Keratinocyte (primary cell): ENCODE measurements around the gene KIF16B. TPM values are rescaled to one million over a fixed set of nuclear protein-coding genes. Genes with fewer than 3 reads are reported as not detected.
"Not testable (repeated sequence)": the region's sequence is repeated elsewhere in the genome, so short reads cannot be mapped to it uniquely, and the experiment has no call there.

Experiments
- DNase-seq: peaks from one replicate; pipeline ENCODE4 v3.0.0-alpha.2; 2011; ENCODE audit warnings: low read depth, missing footprints, low spot score
- FAIRE-seq: peaks from 2 replicates; lab custom pipeline; 2011; peaks lifted over from hg19 to GRCh38; lab: Jason Lieb, UNC
- H2AFZ ChIP-seq: 2 replicates; pipeline ENCODE4 v1.6.0; 2012; ENCODE audit warnings: low read length, control low read depth, inconsistent platforms; ENCODE audit not compliant: control insufficient read depth
- H3K27ac ChIP-seq: 2 replicates; pipeline ENCODE4 v1.5.1; 2011; ENCODE audit warnings: low read length; ENCODE audit not compliant: control insufficient read depth, insufficient read depth
- H3K27me3 ChIP-seq: 3 replicates; pipeline ENCODE4 v1.6.0; 2011; ENCODE audit warnings: low read length; ENCODE audit not compliant: control insufficient read depth, insufficient read depth; ENCODE audit errors: extremely low read depth
- H3K36me3 ChIP-seq, 2 experiments: 2 replicates in 1 of 2; 3 replicates in 1 of 2; pipeline ENCODE4 v1.5.1; 2011; ENCODE audit warnings: low read length in 2 of 2, mild to moderate bottlenecking in 1 of 2; ENCODE audit not compliant: control insufficient read depth in 2 of 2, insufficient read depth in 2 of 2; ENCODE audit errors: extremely low read depth in 1 of 2
- H3K4me1 ChIP-seq: 3 replicates; pipeline ENCODE4 v1.5.1; 2011; ENCODE audit warnings: low read length; ENCODE audit not compliant: control insufficient read depth, insufficient read depth; ENCODE audit errors: extremely low read depth
- H3K4me2 ChIP-seq: 3 replicates; pipeline ENCODE4 v1.6.0; 2011; ENCODE audit warnings: low read depth, low read length; ENCODE audit not compliant: control insufficient read depth, insufficient read depth; ENCODE audit errors: extremely low read depth
- H3K4me3 ChIP-seq, 3 experiments: fragments of 200-600 bp in 1 of 3; sonication (generic) in 1 of 3; 2 replicates in 2 of 3; 3 replicates in 1 of 3; pipeline ENCODE4 v1.5.1; 2011 to 2016; ENCODE audit warnings: low read length in 3 of 3, mild to moderate bottlenecking in 3 of 3, control low read depth in 2 of 3, inconsistent platforms in 1 of 3, low read depth in 1 of 3, mixed read lengths in 1 of 3, mixed run types in 1 of 3, moderate library complexity in 1 of 3; ENCODE audit not compliant: control insufficient read depth in 2 of 3, insufficient read depth in 2 of 3; ENCODE audit errors: extremely low read depth in 1 of 3
- H3K79me2 ChIP-seq: 2 replicates; pipeline ENCODE4 v1.6.0; 2012; ENCODE audit warnings: low read length; ENCODE audit not compliant: control insufficient read depth, insufficient read depth
- H3K9ac ChIP-seq: 3 replicates; pipeline ENCODE4 v1.6.0; 2011; ENCODE audit warnings: low read length; ENCODE audit not compliant: control insufficient read depth, insufficient read depth; ENCODE audit errors: extremely low read depth
- H3K9me1 ChIP-seq: 3 replicates; pipeline ENCODE4 v1.6.0; 2011; ENCODE audit warnings: low read length; ENCODE audit not compliant: control insufficient read depth, insufficient read depth; ENCODE audit errors: extremely low read depth
- H3K9me3 ChIP-seq: 2 replicates; pipeline ENCODE4 v1.5.1; 2012; ENCODE audit warnings: low read depth, low read length; ENCODE audit not compliant: control insufficient read depth
- H4K20me1 ChIP-seq: 3 replicates; pipeline ENCODE4 v1.6.0; 2011; ENCODE audit warnings: low read length; ENCODE audit not compliant: control insufficient read depth, insufficient read depth; ENCODE audit errors: extremely low read depth
- EZH2 ChIP-seq: IDR thresholded peaks from one replicate; pipeline ENCODE4 v1.6.1; 2012; ENCODE audit warnings: inconsistent platforms, mild to moderate bottlenecking, low read length, moderate library complexity
- dilution Hi-C: fragments of 300-500 bp; cut with MboI; formaldehyde crosslinking; loops from one replicate; pipeline ENCODE4 v1.7.0; 2020; ENCODE audit warnings: low sequenced_read_pairs; ENCODE audit not compliant: extremely low pct_ligation_motif_present
- polyA plus RNA-seq, 5 experiments: library from polyadenylated mRNA; depleted of rRNA in 3 of 5; stranded (reverse) in 3 of 5; stranded (forward) in 1 of 5; unstranded in 1 of 5; fragments of >200 nt; gene quantifications; 1 replicate in 1 of 5; 2 replicates in 3 of 5; 3 replicates in 1 of 5; pipeline versions ENCODE4 v1.2.1 to v1.2.3, GENCODE V29; 2011 to 2012; ENCODE audit warnings: missing spikeins in 2 of 5, low read depth in 1 of 5, low replicate concordance in 1 of 5
- TF ChIP-seq, protein P1 (sequence below), 3 experiments: IDR thresholded peaks in 1 of 3; conservative IDR thresholded peaks in 1 of 3; optimal IDR thresholded peaks in 1 of 3; 2 replicates in 2 of 3; 3 replicates in 1 of 3; pipeline versions ENCODE3 to v1.5.1; 2011; ENCODE audit warnings: low read length in 3 of 3, mild to moderate bottlenecking in 3 of 3, moderate library complexity in 2 of 3, control low read depth in 1 of 3, inconsistent platforms in 1 of 3; ENCODE audit not compliant: insufficient read depth in 2 of 3; ENCODE audit errors: extremely low read depth in 1 of 3

Gene KIF16B
- polyA plus RNA-seq, 1 donor (not counting 4 experiments of a cell fraction or from before 2014, with no cell fraction given), result 16.1 TPM

DNA sequence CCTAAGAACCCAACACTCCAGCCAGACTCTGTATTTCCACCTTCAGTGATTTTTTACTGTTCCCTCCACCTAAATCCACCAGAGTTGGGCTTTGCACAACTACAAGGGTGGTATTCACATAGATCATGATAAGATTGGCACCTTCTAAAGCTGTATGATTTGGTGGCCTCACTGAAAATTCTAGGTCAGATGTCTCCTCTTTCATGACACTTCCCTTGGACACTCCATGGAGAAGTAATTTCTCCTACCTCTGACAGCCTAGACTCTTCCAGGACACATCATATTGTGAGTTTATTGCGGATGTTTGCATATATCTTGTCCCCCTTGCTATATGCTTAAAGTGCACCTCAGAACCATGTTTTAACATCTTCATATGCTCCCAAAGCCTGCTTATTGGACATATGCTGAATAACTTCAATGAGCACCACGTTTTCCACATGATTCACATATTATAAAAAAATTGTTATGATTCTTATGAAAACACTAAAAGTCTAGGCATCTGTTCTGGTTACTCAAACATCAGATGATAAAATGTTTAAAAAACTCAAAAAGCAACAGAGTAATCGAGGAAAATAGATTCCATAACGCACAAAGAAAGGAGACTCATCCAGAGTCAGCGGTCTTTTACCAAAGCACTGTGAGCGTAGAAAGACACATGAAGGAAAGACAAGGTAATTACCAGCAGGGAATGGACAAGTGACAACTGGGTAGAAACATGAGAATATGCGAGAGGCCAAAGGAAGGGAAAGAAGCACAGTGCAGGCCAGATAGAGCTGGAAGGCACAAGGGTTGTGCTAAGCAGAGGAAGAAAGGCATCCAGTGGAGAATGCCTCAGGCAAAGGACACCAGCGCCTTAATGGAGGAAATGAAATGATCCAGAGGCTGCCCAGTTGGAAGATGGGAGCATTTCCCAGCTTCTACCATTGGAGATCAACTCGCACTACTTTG, 46.5 kb downstream of the KIF16B start:
- H3K9ac ChIP-seq, result no peak overlapping the region
- H3K27ac ChIP-seq, result no peak overlapping the region

DNA sequence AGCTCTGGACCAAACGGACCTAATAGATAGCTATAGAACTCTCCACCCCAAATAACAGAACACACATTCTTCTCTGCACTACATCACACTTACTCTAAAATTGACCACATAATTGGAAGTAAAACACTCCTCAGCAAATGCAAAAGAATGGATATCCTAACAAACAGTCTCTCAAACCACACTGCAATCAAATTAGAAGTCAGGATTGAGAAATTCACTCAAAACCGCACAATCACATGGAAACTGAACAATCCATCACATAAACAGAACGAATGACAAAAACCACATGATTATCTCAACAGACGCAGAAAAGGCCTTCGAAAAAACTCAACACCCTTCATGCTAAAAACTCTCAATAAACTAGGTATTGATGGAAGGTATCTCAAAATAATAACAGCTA, 50.6 kb downstream of the KIF16B start:
- not testable (repeated sequence) for DNase-seq, H3K4me2 ChIP-seq, H4K20me1 ChIP-seq, H3K4me3 ChIP-seq, H3K9ac ChIP-seq, H3K9me1 ChIP-seq, H3K27ac ChIP-seq, H3K36me3 ChIP-seq, H3K27me3 ChIP-seq, H3K4me1 ChIP-seq, H2AFZ ChIP-seq, FAIRE-seq, H3K9me3 ChIP-seq, H3K79me2 ChIP-seq
- dilution Hi-C loops, result loop anchor here (25.0 kb wide), 1 partner anchor 240 kb away; no protein-coding TSS in a partner anchor

More for the DNA sequence above, 46.5 kb downstream of the KIF16B start:
- Histone ChIP-seq H3K4me1 (peaks cover 23% of the 10 kb centered on the region), H3K27me3 (no peaks in the 10 kb centered on the region), H3K4me3 (no peak overlapping the region), H3K4me2 (no peak overlapping the region), H4K20me1 (no peaks in the 10 kb centered on the region), H2AFZ (no peak overlapping the region), H3K9me1 (no peaks in the 10 kb centered on the region), H3K79me2 (peaks cover 16% of the 10 kb centered on the region), H3K9me3 (no peaks in the 10 kb centered on the region), H3K36me3 (peaks cover 1 to 9% of the 10 kb centered on the region in 2 experiments)
- peak; percentile 36 for FAIRE-seq
- TF ChIP-seq, protein P1, sequence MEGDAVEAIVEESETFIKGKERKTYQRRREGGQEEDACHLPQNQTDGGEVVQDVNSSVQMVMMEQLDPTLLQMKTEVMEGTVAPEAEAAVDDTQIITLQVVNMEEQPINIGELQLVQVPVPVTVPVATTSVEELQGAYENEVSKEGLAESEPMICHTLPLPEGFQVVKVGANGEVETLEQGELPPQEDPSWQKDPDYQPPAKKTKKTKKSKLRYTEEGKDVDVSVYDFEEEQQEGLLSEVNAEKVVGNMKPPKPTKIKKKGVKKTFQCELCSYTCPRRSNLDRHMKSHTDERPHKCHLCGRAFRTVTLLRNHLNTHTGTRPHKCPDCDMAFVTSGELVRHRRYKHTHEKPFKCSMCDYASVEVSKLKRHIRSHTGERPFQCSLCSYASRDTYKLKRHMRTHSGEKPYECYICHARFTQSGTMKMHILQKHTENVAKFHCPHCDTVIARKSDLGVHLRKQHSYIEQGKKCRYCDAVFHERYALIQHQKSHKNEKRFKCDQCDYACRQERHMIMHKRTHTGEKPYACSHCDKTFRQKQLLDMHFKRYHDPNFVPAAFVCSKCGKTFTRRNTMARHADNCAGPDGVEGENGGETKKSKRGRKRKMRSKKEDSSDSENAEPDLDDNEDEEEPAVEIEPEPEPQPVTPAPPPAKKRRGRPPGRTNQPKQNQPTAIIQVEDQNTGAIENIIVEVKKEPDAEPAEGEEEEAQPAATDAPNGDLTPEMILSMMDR (optimal IDR thresholded peaks at IDR 0.05 in 1 of 3, IDR thresholded peaks at IDR 0.05 in 1 of 3, conservative IDR thresholded peaks at IDR 0.05 in 1 of 3; ENCODE audit: extremely low read depth in 1 of 3, insufficient read depth in 2 of 3, low read length in 3 of 3), result no peak
- TF ChIP-seq EZH2, result no peak
- dilution Hi-C loops, result no loop called here
- no peak for DNase-seq
